A673 (cell line): ENCODE measurements around the gene SLC4A4. TPM values are rescaled to one million over a fixed set of nuclear protein-coding genes. Genes with fewer than 3 reads are reported as not detected.

Experiments
- BruUV-seq: library from RNA; stranded (reverse); fragments of 400-500 nt; replicated peaks from 2 replicates; lab custom pipeline; 2021; lab: Mats Ljungman, UMichigan
- CTCF ChIA-PET: fragments of 300-600 bp; sonication (Branson Sonifier 250); formaldehyde crosslinking; loops from one replicate; lab custom pipeline; 2022; ENCODE audit warnings: antibody characterized with exemption; lab: Charles Lee
- POLR2A ChIA-PET: fragments of 300-600 bp; sonication (Branson Sonifier 250); formaldehyde crosslinking; loops from one replicate; lab custom pipeline; 2022; ENCODE audit warnings: antibody characterized with exemption; ENCODE audit not compliant: low non-redundant PET; lab: Charles Lee
- DNase-seq: peaks from one replicate; pipeline ENCODE4 v3.0.0-alpha.2; 2015; ENCODE audit warnings: low spot score
- H3K27ac ChIP-seq: fragments of 200-600 bp; sonication (generic); 2 replicates; pipeline ENCODE4 v1.5.1; 2016; ENCODE audit warnings: mixed run types, low read depth, mild to moderate bottlenecking, mixed read lengths, antibody characterized with exemption, low read length; ENCODE audit not compliant: poor library complexity, severe bottlenecking
- H3K27me3 ChIP-seq: fragments of 200-600 bp; sonication (generic); replicated peaks from 2 replicates; pipeline ENCODE4 v1.6.1; 2017; ENCODE audit warnings: mixed run types, low read depth, mild to moderate bottlenecking, mixed read lengths, antibody characterized with exemption, low read length; ENCODE audit not compliant: insufficient read depth, poor library complexity
- H3K36me3 ChIP-seq: fragments of 200-600 bp; sonication (generic); 2 replicates; pipeline ENCODE4 v1.6.1; 2016; ENCODE audit warnings: mixed run types, mild to moderate bottlenecking, mixed read lengths, antibody characterized with exemption, low read length; ENCODE audit not compliant: insufficient read depth, poor library complexity, severe bottlenecking
- H3K4me1 ChIP-seq: fragments of 200-600 bp; sonication (generic); 2 replicates; pipeline ENCODE4 v1.6.1; 2017; ENCODE audit warnings: mixed run types, mild to moderate bottlenecking, mixed read lengths, antibody characterized with exemption, low read length; ENCODE audit not compliant: insufficient read depth, poor library complexity, severe bottlenecking
- H3K4me3 ChIP-seq: fragments of 200-600 bp; sonication (generic); 2 replicates; pipeline ENCODE4 v1.5.1; 2016; ENCODE audit warnings: low read depth, mixed run types, mild to moderate bottlenecking, mixed read lengths, low read length; ENCODE audit not compliant: poor library complexity, severe bottlenecking
- H3K9me3 ChIP-seq: fragments of 200-600 bp; sonication (generic); 2 replicates; pipeline ENCODE4 v1.6.1; 2016; ENCODE audit warnings: mixed run types, low read depth, mild to moderate bottlenecking, mixed read lengths, antibody characterized with exemption, low read length; ENCODE audit not compliant: poor library complexity, severe bottlenecking
- EZH2 ChIP-seq: fragments of 200-600 bp; sonication (generic); IDR thresholded peaks from 2 replicates; pipeline ENCODE4 v1.6.1; 2017; ENCODE audit warnings: borderline replicate concordance, low read depth, mild to moderate bottlenecking, mixed read lengths, antibody characterized with exemption, low read length; ENCODE audit not compliant: poor library complexity, severe bottlenecking
- intact Hi-C: fragments of 100-400 bp; cut with micrococcal nuclease; formaldehyde crosslinking; loops from one replicate; pipeline ENCODE4 v1.10.0; 2022; ENCODE audit not compliant: unreplicated experiment
- total RNA-seq: library from RNA; stranded (reverse); gene quantifications from 2 replicates; pipeline ENCODE4 v1.2.3, GENCODE V29; 2021
- TF ChIP-seq, protein P1 (sequence below): fragments of 300-800, 200-600 bp; sonication (generic); conservative IDR thresholded peaks from 2 replicates; pipeline ENCODE4 v1.5.1; 2017; ENCODE audit warnings: low read depth, mild to moderate bottlenecking, antibody characterized with exemption, low read length, moderate library complexity, mixed read lengths

SLC4A4 gene
- total RNA-seq, 1 experiment from 2014 or later = 1.2 TPM

DNA sequence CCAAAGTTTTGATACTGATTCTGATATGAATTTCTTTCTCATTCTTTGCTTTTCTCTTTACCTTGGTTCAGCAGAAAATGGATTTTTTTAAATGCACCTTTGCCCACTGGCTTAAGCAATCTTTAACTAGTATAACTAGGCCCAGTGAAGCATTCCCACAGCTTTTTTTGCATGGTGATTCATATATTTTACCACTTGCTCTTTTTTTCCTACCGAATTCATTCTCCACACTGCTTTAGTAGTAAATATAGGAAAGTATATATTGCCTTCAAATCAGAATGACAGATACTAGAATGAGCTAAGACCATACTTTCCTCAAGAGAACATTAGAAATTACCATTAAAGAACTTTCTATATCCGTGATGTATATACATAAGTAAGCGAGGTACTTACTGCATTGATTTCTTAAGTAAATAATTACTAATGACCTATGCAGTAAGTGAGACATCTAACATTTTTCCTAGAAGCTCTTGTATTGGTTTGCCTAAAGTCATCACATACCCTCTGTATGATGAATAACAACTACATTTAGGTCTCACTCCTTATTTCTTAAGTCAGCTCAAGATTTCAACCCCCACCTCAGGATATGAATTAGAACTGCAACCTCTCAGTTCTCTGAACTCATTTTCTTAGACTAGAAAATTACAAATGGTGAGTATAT, 44.2 kb downstream of the SLC4A4 start:
- POLR2A ChIA-PET = no interaction called here
- no peak for TF ChIP-seq EZH2
- Histone ChIP-seq H3K27me3 (no peaks in the 10 kb centered on the region), H3K27ac (no peak overlapping the region), H3K4me1 (no peaks in the 10 kb centered on the region), H3K4me3 (no peak overlapping the region), H3K36me3 (no peaks in the 10 kb centered on the region), H3K9me3 (no peaks in the 10 kb centered on the region)
- no peak for DNase-seq
- BruUV-seq = no TSS peak
- CTCF ChIA-PET = no interaction called here
- intact Hi-C loops = no loop called here

DNA sequence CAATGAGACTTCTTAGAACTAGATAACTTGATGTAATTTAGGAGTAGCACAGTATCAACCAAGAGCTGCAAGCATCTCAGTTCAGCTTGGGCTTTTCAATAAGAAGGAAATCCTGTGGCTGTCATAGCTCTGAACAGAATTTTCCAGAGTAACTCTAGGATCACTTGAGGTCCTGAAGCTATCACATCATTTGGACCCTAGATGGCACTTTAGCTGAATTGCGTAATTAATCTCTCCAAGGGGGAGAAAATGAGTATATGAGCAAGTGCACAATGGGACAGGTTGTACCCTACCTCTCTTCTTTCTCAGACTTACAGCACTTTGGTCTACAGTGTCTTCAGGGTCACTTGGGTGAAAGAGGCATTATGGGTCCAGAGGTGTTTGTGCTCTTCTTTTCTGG, 45.2 kb downstream of the SLC4A4 start:
- ChIA-PET POLR2A (no interaction called here), CTCF (no interaction called here)
- DNase-seq = no peak
- no TSS peak for BruUV-seq
- Histone ChIP-seq H3K4me1 (no peaks in the 10 kb centered on the region), H3K36me3 (no peaks in the 10 kb centered on the region), H3K4me3 (no peak overlapping the region), H3K9me3 (no peaks in the 10 kb centered on the region), H3K27ac (no peak overlapping the region), H3K27me3 (no peaks in the 10 kb centered on the region)
- intact Hi-C loops = no loop called here
- TF ChIP-seq, protein P1, sequence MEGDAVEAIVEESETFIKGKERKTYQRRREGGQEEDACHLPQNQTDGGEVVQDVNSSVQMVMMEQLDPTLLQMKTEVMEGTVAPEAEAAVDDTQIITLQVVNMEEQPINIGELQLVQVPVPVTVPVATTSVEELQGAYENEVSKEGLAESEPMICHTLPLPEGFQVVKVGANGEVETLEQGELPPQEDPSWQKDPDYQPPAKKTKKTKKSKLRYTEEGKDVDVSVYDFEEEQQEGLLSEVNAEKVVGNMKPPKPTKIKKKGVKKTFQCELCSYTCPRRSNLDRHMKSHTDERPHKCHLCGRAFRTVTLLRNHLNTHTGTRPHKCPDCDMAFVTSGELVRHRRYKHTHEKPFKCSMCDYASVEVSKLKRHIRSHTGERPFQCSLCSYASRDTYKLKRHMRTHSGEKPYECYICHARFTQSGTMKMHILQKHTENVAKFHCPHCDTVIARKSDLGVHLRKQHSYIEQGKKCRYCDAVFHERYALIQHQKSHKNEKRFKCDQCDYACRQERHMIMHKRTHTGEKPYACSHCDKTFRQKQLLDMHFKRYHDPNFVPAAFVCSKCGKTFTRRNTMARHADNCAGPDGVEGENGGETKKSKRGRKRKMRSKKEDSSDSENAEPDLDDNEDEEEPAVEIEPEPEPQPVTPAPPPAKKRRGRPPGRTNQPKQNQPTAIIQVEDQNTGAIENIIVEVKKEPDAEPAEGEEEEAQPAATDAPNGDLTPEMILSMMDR = no peak
- TF ChIP-seq EZH2 = no peak

DNA sequence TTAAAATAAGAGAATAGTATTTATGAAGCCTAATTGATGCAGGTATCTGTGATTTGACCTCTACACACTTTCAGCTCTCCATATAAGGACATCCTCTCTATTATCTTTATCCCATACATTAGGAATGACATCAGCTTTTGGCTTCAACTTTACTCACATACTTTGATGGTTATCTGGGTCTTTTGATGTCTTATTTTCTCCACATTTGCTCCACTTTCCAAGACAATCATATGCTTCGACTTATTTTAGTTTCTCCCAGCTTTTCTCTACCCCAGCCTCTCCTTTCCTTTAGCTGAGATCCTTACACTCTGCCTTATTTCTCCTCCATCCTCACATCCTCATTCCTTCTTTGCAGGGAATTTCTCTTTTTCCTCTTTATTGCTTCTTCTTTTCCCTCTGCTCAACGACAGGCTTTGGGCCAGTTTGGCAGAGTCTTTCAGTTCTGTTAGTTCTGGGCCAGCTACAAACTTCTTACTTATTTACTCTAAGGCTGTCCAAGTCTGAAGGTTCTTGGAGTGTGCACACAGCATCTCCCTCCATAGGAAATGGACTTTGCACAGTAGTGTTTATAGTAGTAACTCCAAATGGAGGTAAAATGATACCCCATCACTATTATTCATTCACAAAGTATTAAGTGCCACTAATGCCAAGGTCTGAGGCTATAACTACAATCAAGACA, 50.5 kb downstream of the SLC4A4 start:
- intact Hi-C loops = no loop called here
- H3K36me3 ChIP-seq = no peaks in the 10 kb centered on the region
- H3K4me3 ChIP-seq = no peak overlapping the region
- CTCF ChIA-PET = no interaction called here
- H3K27me3 ChIP-seq = no peaks in the 10 kb centered on the region
- H3K27ac ChIP-seq = no peak overlapping the region
- no TSS peak for BruUV-seq
- POLR2A ChIA-PET = no interaction called here
- DNase-seq = no peak
- TF ChIP-seq, protein P1 = no peak
- no peak for TF ChIP-seq EZH2
- H3K9me3 ChIP-seq = no peaks in the 10 kb centered on the region
- no peaks in the 10 kb centered on the region for H3K4me1 ChIP-seq
